NT2/D1 (cell line): ENCODE data around the gene TGFBR1.

Experiments
- DNase-seq: peaks from one replicate; pipeline ENCODE4 v3.0.0-alpha.2; 2011; ENCODE audit warnings: low read depth, low spot score
- H3K27me3 ChIP-seq: 2 replicates; pipeline ENCODE4 v1.6.0; 2011; ENCODE audit warnings: mild to moderate bottlenecking; ENCODE audit not compliant: insufficient read length, insufficient read depth
- H3K36me3 ChIP-seq: 2 replicates; pipeline ENCODE4 v1.6.1; 2011; ENCODE audit warnings: mild to moderate bottlenecking, low read length, mixed read lengths; ENCODE audit not compliant: insufficient read depth, insufficient read length
- H3K4me1 ChIP-seq: 2 replicates; pipeline ENCODE4 v1.5.1; 2011; ENCODE audit not compliant: insufficient read depth, insufficient read length
- H3K4me3 ChIP-seq: 2 replicates; pipeline ENCODE4 v1.5.1; 2011; ENCODE audit warnings: low read depth; ENCODE audit not compliant: insufficient read length
- H3K9ac ChIP-seq: 2 replicates; pipeline ENCODE4 v1.6.0; 2011; ENCODE audit warnings: low read depth; ENCODE audit not compliant: insufficient read length
- H3K9me3 ChIP-seq: 2 replicates; pipeline ENCODE4 v1.5.1; 2011; ENCODE audit warnings: mild to moderate bottlenecking, low read length; ENCODE audit not compliant: insufficient read depth
- SUZ12 ChIP-seq: IDR thresholded peaks from 2 replicates; pipeline ENCODE4 v1.6.1; 2011; ENCODE audit not compliant: insufficient read length, insufficient read depth; ENCODE audit errors: extremely low read depth
- YY1 ChIP-seq: IDR thresholded peaks from 2 replicates; pipeline ENCODE4 v1.6.1; 2011; ENCODE audit not compliant: insufficient read length, insufficient read depth
- ZNF274 ChIP-seq: IDR thresholded peaks from 2 replicates; pipeline ENCODE4 v1.6.1; 2011; ENCODE audit warnings: mild to moderate bottlenecking, low read depth, low read length

Gene TGFBR1

DNA sequence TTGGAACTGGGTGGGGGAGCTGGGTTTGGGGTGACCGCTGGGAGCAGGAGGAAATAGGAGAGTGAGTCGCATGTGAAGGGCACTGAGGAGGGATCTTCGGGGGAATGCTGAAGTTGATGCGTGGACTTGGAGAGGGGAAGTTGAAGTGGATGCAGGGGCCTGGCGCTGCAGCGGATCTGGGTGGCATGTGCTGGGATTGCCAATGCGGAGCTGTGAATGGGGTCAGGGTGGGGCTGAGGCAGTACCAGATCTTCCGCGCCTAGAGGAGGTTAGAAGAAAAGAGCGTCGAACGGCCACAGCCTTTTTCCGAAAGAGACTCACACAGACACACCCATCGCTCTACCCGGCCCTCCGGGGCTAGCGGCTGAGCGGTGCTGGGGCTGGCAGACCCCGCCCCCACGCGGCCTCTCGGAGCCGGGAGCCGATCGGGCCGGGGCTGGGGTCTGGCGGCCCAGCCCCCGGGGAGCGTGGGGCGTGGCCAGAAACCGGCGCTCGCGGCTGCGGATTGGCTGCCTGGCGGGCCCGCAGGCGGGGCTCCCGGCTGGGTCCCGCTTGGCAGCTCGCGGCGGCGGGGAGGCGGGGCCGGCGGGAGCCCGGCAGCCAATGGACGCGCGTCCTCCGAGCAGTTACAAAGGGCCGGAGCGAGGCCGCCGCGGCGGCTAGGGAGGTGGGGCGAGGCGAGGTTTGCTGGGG is at the start of gene TGFBR1:
TSS of gene TGFBR1 (plus strand) at position 655 of the 693 bp plus-strand sequence. CDS start 93 bp downstream, outside the sequence.
- peaks cover 33% of the 10 kb centered on the region for H3K27me3 ChIP-seq
- peak within 1 kb of the TSS; percentile 76 for H3K9ac ChIP-seq
- no peaks in the 10 kb centered on the region for H3K4me1 ChIP-seq
- peak within 1 kb of the TSS; percentile 77 for H3K4me3 ChIP-seq
- no peaks in the 10 kb centered on the region for H3K9me3 ChIP-seq
- DNase-seq, result peak; percentile 95
- no peaks in the 10 kb centered on the region for H3K36me3 ChIP-seq
- TF ChIP-seq YY1, result no peak
- TF ChIP-seq SUZ12, result no peak
- TF ChIP-seq ZNF274, result no peak

DNA sequence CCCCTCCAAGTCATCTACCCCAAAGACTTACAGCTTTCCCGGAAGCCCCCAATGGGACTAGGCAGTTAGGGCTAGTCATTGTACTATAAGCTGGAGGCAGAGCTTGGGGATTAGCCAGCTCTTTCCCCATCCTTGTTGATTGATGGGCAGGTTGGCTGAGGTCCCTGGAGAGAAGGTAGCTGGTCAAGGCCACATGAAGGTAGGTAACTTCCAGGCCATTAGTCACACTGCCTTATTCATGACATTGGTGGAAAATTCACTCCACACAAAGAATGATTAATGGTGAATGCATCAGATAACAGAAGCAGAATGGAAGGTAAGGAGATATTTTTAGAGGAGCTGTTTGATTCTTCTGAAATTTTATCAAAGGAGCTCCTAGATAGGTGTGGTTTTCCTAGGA is 49.5 kb upstream of the TGFBR1 start:
- DNase-seq, result no peak
- TF ChIP-seq SUZ12 (no peak), YY1 (no peak), ZNF274 (no peak)
- H3K9me3 ChIP-seq, result no peaks in the 10 kb centered on the region
- no peak overlapping the region for H3K4me3 ChIP-seq
- H3K36me3 ChIP-seq, result no peaks in the 10 kb centered on the region
- no peaks in the 10 kb centered on the region for H3K27me3 ChIP-seq
- no peaks in the 10 kb centered on the region for H3K4me1 ChIP-seq
- no peak overlapping the region for H3K9ac ChIP-seq

DNA sequence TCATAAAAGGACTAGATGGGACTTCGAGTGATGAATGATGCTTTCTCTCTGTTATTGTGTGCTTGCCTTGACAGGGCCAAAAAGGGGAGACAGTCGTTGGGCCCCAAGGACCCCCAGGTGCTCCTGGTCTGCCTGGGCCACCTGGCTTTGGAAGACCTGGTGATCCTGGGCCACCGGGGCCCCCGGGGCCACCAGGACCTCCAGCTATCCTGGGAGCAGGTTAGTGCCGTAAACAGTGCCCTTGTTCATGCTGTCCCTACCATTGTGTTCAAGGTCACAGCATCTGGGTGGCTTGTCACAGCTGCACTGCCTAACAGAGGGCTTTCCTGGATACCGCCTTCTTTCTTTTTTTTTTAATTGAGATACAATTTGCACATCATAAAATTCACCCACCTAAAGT is 48.7 kb upstream of the TGFBR1 start:
- no peak for DNase-seq
- no peaks in the 10 kb centered on the region for H3K36me3 ChIP-seq
- TF ChIP-seq YY1, result no peak
- TF ChIP-seq SUZ12, result no peak
- no peak for TF ChIP-seq ZNF274
- H3K4me3 ChIP-seq, result no peak overlapping the region
- no peaks in the 10 kb centered on the region for H3K27me3 ChIP-seq
- H3K9ac ChIP-seq, result no peak overlapping the region
- no peaks in the 10 kb centered on the region for H3K9me3 ChIP-seq
- no peaks in the 10 kb centered on the region for H3K4me1 ChIP-seq

- Histone ChIP-seq H3K27me3 (no peaks in the 10 kb centered on the region), H3K4me1 (no peaks in the 10 kb centered on the region), H3K4me3 (no peak overlapping the region), H3K9ac (no peak overlapping the region), H3K36me3 (no peaks in the 10 kb centered on the region), H3K9me3 (no peaks in the 10 kb centered on the region)
- no peak for DNase-seq
- TF ChIP-seq SUZ12 (no peak), ZNF274 (no peak), YY1 (no peak)
These were observed 47.8 kb upstream of the TGFBR1 start for GRCh38 chr9:99056886-99057664.

- H3K4me1 ChIP-seq, result no peaks in the 10 kb centered on the region
- H3K36me3 ChIP-seq, result no peaks in the 10 kb centered on the region
- H3K27me3 ChIP-seq, result no peaks in the 10 kb centered on the region
- H3K9ac ChIP-seq, result no peak overlapping the region
- TF ChIP-seq ZNF274, result no peak
- TF ChIP-seq SUZ12, result no peak
- TF ChIP-seq YY1, result no peak
- no peak overlapping the region for H3K4me3 ChIP-seq
- DNase-seq, result no peak
- no peaks in the 10 kb centered on the region for H3K9me3 ChIP-seq
These were observed 47.0 kb upstream of the TGFBR1 start for GRCh38 chr9:99057665-99058625.

GRCh38 chr9:99058964-99059921 is 45.7 kb upstream of the TGFBR1 start:
- Histone ChIP-seq H3K27me3 (peaks cover 2% of the 10 kb centered on the region), H3K9me3 (no peaks in the 10 kb centered on the region), H3K4me1 (no peaks in the 10 kb centered on the region), H3K36me3 (no peaks in the 10 kb centered on the region), H3K9ac (no peak overlapping the region), H3K4me3 (no peak overlapping the region)
- DNase-seq, result no peak
- TF ChIP-seq SUZ12 (no peak), YY1 (no peak), ZNF274 (no peak)
